HK-2 (cell line): Measurements from ENCODE around the gene GBE1.
"Not testable (repeated sequence)": the region's sequence is repeated elsewhere in the genome, so short reads cannot be mapped to it uniquely, and the experiment has no call there.

Experiments used
- DNase-seq: peaks from one replicate; pipeline ENCODE4 v3.0.0-alpha.2; 2018; ENCODE audit not compliant: unreplicated experiment

GBE1 gene

DNA sequence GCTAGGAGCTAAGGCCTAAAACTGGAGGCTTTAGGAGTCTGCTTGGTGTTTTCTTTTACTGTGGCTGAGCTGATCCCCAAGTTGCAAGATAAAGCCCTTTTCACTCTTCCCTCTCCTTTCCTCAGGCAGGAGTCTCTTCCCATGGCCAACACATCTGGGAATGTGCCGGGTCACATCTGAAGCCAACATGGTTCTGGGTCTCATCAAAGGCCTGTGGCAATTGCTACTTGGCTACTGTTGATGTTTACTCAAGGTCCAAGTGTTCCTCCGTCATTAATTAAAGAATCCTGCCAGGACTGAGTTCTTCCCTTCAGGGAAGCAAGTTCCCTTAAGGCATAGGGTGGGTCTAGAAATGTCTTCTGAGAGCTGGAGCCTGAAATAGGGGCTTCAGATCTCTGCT is 230.2 kb downstream of the GBE1 start:
- DNase-seq = no peak

- no peak for DNase-seq
These were observed 231.1 kb downstream of the GBE1 start for GRCh38 chr3:81530180-81530939.

- no peak for DNase-seq
These were observed 239.6 kb downstream of the GBE1 start for GRCh38 chr3:81521855-81522254.

DNA sequence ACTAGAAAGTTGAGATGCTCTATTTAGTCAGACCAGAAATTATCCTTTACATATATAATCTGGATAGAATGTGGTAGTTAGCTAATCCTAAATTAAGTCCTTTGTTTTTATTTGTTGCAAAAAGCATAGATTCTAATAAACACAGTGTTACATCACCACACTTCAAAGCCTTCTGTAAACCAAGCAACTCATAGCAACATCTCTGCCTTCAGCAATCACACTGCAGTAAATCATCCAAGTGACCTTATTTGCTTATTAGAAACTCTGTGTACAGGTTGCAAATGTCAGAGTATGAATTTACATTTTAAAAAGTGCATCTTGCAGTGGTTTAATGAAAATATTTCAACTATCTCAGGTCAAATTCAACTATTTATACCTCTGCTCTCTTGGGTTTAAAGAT is 242.5 kb downstream of the GBE1 start:
- DNase-seq = no peak

DNA sequence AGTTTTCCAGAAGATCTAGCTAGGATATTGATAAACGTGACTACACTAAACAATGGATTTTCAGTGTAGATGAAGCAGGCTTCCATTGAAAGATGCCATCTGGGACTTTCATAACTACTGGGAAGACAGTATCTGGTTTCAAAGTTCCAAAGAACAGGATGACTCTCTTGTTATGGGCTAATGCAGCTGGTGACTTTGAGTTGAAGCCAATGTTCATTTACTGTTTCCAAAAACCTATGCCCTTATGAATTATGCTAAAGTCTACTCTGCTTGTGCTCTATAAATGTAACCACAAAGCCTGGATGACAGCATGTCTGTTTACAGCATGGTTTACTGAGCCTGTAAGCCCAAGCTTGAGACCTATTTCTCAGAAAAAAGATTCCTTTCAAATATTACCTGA is 245.4 kb downstream of the GBE1 start:
- DNase-seq = no peak

- DNase-seq = no peak
These were observed 247.9 kb downstream of the GBE1 start for GRCh38 chr3:81513591-81513990.

- no peak for DNase-seq
These were observed 258.4 kb downstream of the GBE1 start for GRCh38 chr3:81503026-81503425.

GRCh38 chr3:81502236-81502635 is 259.2 kb downstream of the GBE1 start:
- no peak for DNase-seq

DNA sequence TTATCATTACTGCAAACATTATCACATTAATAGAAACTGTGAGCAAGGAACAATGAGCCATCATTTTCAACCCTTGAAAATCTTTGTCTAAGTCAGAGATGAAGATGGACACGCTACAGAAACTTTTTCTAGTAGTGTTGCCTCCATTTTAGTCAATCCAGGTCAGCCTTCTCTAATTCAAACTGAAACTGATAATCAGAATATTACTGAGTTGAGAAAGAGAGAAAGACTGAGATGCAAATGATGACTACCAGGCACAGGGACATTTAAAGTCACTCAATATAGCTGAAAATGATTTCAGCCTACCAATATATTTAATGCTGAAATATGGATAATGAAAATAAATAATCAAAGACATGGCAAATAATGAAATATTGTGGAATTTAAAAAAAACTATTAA is 261.4 kb downstream of the GBE1 start:
- DNase-seq = no peak

DNA sequence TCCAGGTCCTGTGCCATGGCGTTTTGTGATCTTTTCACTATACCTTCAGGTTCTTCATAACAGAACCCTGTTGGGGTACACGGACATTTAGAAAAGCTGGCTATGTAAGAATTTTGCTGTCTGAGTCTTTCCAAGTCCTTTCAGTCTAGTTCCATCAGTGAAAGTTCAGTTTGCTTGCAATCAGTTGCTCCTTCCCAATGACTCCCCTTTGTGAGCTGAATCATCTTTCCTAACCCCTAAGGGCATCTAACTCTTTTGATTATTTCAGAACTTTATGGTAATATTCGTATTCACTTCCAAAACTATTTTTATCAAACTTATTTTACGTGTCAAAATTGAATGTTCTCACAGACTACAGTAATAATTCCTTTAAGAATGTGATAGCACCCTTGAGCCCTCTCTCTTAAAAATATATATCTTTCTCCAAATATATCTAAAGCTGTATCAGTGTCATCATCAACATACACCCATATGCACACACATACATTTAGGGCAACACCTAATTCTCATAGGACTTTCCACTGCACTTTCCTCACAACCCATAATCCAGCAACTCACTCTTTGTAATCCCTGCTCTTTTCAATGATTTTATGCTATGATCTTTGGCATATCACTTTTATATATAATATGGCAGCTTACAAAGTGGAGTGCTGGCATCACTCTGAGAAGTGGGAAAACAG is 263.7 kb downstream of the GBE1 start:
- DNase-seq = no peak

DNA sequence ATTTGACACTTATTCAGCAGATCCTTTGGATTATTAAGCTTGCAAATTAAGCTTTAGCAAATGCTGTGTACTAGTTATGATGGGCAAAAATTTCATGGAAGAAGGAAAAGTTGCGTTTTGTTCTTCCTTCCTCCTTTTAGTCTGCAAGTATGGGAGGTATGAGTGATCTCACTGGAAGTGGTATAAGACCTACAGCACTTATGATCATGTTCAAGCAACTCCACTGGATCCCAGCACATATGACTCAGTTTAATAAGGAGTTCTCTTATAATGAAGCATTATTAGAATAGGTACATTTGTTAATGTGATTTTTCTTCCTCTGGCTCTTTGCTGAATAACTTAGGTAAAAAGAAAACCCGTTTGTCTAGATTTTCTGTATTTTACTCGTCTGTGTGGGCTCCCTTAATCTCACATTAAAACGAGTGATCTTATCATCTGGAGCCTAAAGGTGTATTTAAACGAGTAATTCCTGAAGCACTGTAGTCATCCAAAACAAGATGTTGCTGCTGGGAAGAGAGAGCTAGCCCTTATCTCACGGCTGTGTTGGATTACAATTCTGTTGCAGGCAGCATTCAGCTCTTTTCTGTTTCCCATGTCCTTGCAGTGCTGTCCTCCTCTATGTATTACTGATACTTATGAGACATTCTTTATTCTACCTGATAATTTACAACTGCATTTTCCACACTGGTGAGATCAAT is 264.9 kb downstream of the GBE1 start:
- no peak for DNase-seq

- DNase-seq = not testable (repeated sequence)
These were observed 269.0 kb downstream of the GBE1 start for GRCh38 chr3:81492471-81492870.

GRCh38 chr3:81492040-81492439 is 269.4 kb downstream of the GBE1 start:
- DNase-seq = no peak

- peak; percentile 63 for DNase-seq
These were observed 270.7 kb downstream of the GBE1 start for GRCh38 chr3:81490541-81491288.

GRCh38 chr3:81485444-81485865 is 276.0 kb downstream of the GBE1 start:
- no peak for DNase-seq

- DNase-seq = no peak
These were observed 276.9 kb downstream of the GBE1 start for GRCh38 chr3:81484520-81484919.

GRCh38 chr3:81483046-81483445 is 278.4 kb downstream of the GBE1 start:
- DNase-seq = no peak

DNA sequence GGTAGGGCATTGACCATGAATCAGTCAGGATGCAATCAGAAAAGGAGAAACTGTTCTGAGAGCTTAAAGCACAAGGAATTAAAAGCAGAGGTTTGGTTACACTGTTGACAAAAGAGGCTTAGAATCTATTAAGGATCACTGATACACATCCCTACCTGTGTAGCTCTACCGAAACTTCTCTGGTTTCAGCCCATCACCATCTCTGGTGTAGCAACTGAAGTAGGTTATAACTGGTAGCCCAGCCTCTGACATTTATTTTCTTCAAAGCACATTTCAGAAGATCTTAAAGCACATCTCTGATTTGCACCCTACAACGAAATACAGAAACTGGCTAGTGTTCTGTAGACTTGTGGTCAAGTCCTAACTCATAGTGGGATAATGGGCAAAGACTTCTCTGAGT is 283.7 kb downstream of the GBE1 start:
- DNase-seq = no peak

DNA sequence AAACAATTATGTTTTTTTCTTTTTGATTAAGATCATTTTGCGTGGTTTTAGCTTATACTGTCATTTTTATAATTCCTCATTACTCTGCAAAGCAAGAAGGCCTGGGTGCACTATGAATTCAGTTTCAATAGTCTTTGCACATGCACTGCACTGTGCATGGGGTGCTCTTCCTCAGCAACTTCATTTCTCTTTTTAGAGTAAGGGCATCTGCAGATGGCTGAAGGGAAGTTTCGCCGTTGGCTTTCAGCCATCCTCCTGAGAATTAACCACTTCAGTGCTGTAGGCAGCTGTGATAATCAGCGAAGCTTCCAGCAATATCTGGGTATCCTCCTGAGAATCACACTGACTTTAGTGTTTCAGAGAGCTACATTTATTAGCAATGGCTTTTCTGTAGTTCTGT is 284.8 kb downstream of the GBE1 start:
- no peak for DNase-seq

DNA sequence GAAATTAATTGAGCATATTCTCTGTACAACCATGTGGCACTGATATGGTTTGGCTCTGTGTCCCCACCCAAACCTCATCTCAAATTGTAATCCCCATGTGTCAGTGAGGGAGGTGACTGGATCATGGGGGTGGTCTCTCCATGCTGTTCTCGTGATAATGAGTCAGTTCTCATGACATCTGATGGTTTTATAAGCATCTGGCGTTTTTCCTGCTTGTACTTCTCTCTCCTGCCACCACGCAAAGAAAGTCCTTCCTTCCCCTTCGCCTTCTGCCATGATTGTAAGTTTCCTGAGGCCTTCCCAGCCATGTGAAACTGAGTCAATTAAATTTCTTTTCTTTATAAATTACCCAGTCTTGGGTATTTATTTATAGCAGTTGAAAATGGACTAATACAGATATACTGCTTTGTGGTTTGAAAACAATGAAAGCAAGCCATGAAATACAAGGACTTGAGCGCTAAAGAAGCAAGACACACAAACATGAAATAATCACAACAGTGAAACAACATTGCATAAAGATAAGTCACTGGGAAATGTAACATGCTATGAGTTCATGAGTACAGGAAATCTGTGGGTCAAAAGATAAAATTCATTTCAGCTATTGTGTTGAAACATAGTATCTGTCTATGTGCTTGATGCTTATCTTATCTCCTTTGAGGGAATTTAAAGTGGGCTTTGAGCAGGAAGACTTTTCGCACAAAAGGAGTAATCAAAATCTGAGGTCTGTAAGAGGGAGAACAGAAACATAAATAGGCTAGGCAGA is 288.7 kb downstream of the GBE1 start:
- no peak for DNase-seq

GRCh38 chr3:81470524-81471278 is 290.7 kb downstream of the GBE1 start:
- no peak for DNase-seq
